ENCODE measurements around the gene ACAP2.
"Not testable (repeated sequence)": the region's sequence is repeated elsewhere in the genome, so short reads cannot be mapped to it uniquely, and the experiment has no call there.

Gene ACAP2

GRCh38 chr3:195388380-195388779 lies 54.4 kb downstream of the ACAP2 start:
- no peak for DNase-seq (ENCODE audit: low read depth in 2 of 2)

DNA sequence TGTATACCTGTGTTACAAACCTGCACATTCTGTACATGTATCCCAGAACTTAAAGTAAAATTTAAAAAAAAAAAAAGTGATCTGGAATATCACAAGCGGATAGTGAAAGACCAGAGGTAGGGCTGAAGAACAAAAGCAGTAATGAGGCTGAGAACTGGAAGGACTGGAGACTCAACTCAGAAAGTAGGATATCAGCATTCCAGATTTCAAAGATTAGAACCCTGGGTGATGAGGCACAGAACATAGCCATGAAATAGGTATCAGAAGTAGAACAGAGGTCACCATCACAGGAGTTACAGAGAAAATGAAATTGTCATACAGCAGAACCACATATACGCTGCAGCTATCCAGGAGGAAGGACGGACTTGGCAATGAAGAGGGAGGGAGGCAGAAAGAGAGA lies 56.1 kb downstream of the ACAP2 start:
- no peak for DNase-seq (ENCODE audit: low read depth in 2 of 2)

DNA sequence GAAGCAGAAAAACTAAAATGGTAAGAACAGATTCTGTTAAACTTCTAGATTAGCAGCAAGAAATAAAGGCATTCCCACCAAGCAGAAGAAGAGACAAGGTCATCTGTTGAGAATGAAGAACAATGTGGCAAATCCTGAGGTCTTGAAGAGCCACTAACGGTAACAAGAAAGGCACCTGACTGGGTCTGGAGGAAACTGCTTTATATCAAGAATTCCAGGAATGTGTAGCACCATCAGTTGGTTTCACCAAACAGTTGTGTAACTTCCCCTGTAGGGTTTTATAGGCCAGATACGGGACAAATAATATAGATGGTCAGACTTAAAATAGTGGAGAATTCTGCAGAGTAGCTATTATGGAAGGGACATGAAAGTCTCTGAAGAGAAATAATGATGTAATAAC lies 57.3 kb downstream of the ACAP2 start:
- DNase-seq (ENCODE audit: low read depth in 2 of 2) = no peak

GRCh38 chr3:195384952-195385351 lies 57.9 kb downstream of the ACAP2 start:
- DNase-seq (ENCODE audit: low read depth in 2 of 2) = no peak

DNA sequence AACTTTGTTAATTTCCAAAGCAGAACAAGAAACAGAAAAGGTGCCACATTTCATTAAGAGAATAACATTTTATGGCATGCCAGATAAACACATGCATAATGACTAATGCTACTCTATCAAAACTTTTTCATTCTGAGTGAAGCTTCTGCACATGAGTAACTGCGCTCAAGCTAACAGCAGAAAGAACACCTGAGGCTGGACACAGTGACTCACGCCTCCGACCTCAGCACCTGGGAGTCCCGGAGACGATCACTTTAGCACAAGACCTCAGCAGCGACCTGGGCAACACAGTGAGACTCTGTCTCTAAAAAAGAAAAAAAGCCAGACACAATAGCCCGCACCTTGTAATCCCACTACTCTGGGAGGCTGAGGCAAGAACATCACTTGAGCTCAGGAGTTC lies 70.6 kb downstream of the ACAP2 start:
- DNase-seq (ENCODE audit: low read depth in 2 of 2) = no peak

DNA sequence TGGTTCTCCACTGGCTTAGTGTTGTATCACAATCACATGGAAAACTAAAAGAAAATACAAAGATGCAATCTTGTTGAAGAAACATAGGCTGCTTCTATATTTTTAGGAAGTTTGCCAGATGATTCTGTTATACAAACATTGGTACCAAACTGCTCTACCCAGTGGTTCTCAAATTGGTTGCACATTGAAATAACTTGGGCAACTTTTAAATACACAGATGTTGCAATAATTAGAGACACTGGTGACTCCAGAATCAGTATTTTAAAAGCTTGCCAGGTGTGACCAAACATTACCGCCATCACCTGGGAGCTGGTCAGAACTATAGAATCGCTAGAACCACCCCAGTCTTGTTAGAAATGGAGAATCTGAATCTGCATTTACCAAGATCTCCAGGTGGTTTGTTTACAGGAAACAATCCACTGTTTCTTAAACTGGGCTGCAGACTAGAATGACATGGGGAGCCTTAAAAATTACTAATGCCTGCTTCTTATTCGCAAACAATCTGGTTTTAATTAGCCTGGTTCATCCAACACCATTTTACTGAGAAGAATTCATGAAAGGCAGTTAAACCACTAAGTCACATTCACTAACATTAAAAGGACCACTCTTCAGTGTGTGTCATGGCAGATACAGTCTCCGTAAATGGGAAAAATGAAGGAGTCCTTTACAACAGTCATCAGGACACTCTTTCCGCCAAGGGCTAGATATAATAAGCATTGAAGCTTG lies 76.5 kb downstream of the ACAP2 start:
- DNase-seq (ENCODE audit: low read depth in 2 of 2) = no peak

DNA sequence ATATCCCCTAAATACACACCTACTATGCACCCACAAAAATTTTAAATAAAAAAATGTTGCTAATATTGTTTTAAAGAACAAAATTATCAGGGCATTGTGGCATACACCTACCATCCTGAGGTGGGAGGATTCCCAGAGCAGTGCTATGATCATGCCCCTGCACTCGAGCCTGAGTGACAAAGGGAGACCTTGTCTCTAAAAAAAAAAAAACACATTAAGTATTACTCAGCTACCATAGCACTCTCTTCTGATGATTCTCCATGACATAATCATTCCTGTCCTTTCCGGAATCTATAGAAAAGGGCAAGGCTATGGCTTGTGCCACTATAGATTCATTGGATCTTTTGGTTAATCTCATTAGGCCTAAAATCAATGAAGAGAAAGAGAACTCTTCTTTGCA lies 77.4 kb downstream of the ACAP2 start:
- no peak for DNase-seq (ENCODE audit: low read depth in 2 of 2)

GRCh38 chr3:195357797-195358196 lies 85.0 kb downstream of the ACAP2 start:
- DNase-seq (ENCODE audit: low read depth in 2 of 2) = not testable (repeated sequence)

DNA sequence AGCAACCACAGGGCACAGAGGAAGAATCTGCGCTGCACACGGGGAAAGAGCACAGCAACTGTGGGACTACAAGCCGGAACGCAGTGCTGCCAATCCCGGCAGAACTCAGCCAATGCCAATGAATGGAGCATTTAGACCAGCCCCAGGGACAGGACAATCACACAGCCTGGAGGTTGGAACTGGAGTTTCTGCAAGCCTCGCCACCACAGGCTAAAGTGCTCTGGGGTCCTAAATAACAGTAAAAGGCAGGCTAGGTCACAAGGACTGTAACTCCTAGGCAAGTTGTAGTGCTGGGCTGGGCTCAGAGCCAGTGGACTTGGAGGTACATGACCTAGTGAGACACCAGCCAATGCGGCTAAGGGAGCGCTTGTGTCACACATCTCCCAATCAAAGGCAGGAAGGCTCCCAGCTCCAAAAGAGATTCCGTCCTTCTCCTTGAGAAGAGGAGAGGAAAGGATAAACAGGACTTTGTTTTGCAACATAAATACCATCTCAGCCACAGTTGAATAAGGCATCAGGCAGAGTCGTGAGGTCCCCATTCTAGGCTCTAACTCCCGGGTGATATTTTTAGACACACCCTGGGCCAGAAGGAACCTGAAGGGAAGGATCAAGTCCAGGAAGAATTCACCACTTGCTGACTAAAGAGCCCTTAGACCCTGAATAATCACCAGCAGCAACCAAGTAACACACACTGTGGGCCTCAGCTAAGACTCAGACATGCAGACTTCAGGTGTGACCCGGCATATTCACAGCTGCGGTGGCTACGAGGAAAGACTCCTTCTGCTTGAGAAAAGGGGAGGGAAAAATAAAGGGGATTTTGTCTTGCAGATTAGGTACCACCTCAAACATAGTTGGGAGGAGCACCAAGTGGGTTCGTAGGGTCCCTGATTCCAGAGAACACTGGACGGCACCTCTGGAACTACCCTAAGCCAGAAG lies 86.4 kb downstream of the ACAP2 start:
- no peak for DNase-seq (ENCODE audit: low read depth in 2 of 2)

GRCh38 chr3:195354009-195354408 lies 88.8 kb downstream of the ACAP2 start:
- DNase-seq (ENCODE audit: low read depth in 2 of 2) = not testable (repeated sequence)

DNA sequence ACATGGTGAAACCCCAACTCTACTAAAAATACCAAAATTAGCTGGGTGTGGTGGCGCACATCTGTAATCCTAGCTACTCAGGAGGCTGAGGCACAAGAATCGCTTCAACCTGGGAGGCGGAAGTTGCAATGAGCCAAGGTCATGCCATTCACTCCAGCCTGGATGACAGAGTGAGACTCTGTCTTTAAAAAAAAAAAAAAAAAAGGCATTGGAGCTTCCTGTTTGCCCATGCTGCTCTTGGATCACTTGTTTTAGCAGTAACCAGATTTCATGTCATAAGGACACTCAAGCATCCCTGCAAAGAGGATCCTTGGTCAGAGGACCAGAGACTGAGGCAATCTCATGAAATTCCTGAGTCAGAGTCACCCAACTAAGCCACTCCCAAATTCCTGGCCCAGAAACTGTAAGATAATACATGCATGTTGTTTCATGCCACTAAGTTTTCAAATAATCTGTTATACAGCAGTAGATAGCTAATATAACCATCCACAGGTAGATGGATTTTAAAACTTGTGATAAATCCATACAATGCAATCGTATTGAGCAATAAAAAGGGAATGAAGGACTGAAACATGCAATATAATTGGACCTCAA lies 89.8 kb downstream of the ACAP2 start:
- no peak for DNase-seq (ENCODE audit: low read depth in 2 of 2)

- DNase-seq (ENCODE audit: low read depth in 2 of 2) = no peak
Measured at GRCh38 chr3:195348426-195349115, 94.2 kb downstream of the ACAP2 start.

GRCh38 chr3:195337747-195338146 lies 105.1 kb downstream of the ACAP2 start:
- no peak for DNase-seq (ENCODE audit: low read depth in 2 of 2)

GRCh38 chr3:195334967-195335366 lies 107.9 kb downstream of the ACAP2 start:
- no peak for DNase-seq (ENCODE audit: low read depth in 2 of 2)

DNA sequence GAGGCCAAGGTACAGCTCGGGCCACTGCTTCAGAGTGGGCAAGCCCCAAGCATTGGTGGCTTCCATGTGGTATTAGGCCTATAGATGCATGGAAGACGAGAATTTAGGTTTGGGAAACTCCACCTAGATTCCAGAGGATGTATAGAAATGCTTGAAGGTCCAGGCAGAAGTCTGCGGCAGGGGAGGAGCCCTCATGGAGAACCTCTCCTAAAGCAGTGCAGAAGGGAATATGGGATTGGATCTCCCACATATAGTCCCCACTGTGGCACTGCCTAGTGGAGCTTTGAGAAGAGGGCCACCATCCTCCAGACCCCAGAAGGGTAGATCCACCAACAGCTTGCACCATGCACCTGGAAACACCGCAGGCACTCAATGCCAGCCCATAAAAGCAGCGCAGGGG lies 123.8 kb downstream of the ACAP2 start:
- DNase-seq (ENCODE audit: low read depth in 2 of 2) = no peak

DNA sequence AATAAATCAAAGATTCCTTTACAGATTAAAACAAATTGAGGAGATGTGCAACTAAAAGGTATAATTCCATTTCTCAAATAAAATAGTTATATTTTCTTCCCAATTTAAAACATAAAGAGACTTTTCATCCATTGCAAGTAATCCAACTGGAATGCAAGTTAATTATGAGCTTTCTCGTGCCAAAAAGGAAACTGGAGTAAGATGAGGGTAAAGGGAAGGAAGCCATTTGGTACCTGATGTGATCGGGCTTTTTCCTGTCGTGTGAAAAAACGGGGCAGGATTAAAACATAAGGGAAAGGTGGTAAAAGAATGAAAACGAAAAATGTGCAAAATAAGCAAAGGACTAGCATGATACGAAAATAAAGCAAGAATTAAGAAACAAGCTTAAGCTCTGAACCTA lies 130.1 kb downstream of the ACAP2 start:
- no peak for DNase-seq (ENCODE audit: low read depth in 2 of 2)

GRCh38 chr3:195307711-195308110 lies 135.1 kb downstream of the ACAP2 start:
- no peak for DNase-seq (ENCODE audit: low read depth in 2 of 2)

DNA sequence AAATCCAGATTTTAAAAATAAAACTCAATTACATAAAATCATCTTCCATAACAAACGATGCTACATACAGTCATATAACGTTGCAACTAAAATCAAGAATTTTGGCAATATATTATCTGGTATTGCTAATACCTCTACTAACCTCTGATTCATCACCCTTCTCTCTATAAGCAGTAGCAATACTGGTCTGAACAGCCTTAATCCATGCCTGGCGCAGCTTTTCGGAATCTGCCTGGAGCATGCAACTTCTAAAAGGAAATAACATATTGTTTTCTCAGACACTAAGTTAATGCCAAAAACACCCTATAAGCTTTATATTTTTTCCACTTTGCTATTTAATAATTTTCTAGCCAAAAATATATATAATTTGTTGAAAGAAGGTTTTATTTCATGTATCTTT lies 136.5 kb downstream of the ACAP2 start:
- DNase-seq (ENCODE audit: low read depth in 2 of 2) = no peak

- DNase-seq (ENCODE audit: low read depth in 2 of 2) = no peak
Measured at GRCh38 chr3:195302431-195302830, 140.4 kb downstream of the ACAP2 start.

DNA sequence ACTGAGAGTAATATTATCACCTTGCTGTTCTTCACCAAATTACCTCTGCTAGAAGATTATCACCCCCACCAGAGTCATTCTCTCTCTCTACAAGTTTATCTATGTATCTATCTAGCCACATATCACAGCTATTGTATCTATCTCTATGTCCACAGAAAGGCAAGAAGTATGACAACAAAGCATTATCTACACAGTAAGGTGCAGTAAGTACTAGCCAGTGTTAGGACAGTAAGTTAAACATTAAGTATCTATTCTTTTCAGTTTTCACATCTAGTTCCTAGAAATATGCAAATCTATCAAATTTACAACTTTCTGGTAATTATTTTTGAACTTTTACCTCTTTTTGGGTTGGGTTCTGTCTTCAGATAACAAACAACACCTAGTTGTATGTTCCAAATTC lies 145.4 kb downstream of the ACAP2 start:
- DNase-seq (ENCODE audit: low read depth in 2 of 2) = no peak

DNA sequence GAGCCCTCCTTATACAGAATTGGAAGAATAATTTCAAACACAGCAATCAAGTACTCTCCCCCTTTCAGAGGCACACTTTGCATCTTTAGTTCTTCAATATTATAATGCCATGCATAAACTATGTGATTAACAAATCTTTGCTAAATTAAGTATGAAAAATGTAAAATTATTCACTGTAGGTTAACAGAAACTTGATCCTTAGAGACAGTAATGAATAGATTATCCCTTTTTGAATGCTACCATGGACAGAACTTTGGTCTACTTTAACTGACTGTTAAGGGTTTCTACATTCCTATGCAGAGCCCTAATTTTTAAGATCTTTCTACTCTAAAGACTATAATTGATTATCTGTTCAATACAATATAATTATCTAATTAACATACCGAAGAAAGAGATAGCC lies 146.2 kb downstream of the ACAP2 start:
- DNase-seq (ENCODE audit: low read depth in 2 of 2) = no peak

DNA sequence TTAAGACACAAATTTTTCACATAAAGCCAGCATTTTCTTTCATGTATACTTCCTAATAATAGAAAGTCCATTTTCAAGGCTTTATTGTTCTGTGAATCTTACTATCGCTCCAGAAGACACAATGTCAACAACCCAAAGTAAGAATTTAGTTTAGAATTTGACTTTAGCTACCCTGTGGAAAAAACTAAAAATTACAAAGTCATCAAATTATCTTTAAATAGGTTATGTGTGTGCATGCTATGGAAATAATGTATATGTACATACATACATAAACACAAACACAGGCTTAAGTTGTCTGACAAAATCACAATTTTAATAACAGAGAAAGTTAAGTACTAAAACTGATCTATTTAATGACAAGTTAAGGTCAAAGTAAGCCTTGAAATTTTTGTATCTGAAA lies 151.7 kb downstream of the ACAP2 start:
- no peak for DNase-seq (ENCODE audit: low read depth in 2 of 2)
